Neutrophil (primary cell): ENCODE data around the gene COL4A1.
"Not testable (repeated sequence)": the region's sequence is repeated elsewhere in the genome, so short reads cannot be mapped to it uniquely, and the experiment has no call there.

Experiments used
- H3K27ac ChIP-seq: fragments of 200-600 bp; sonication (generic); 2 replicates; pipeline ENCODE4 v1.5.1; 2016; ENCODE audit warnings: mild to moderate bottlenecking, moderate library complexity
- H3K27me3 ChIP-seq: fragments of 200-600 bp; sonication (generic); 2 replicates; pipeline ENCODE4 v1.6.0; 2016; ENCODE audit warnings: mild to moderate bottlenecking
- H3K36me3 ChIP-seq: fragments of 200-600 bp; sonication (generic); 2 replicates; pipeline ENCODE4 v1.5.1; 2017
- H3K4me1 ChIP-seq, 2 experiments: fragments of 200-600 bp in 1 of 2; sonication (generic) in 1 of 2; 1 replicate in 1 of 2; 2 replicates in 1 of 2; pipeline versions ENCODE4 v1.5.1 to v1.6.1; 2013 to 2016; ENCODE audit warnings: low read depth in 1 of 2, low read length in 1 of 2, mild to moderate bottlenecking in 1 of 2, moderate library complexity in 1 of 2; ENCODE audit not compliant: control insufficient read depth in 1 of 2, insufficient read depth in 1 of 2
- H3K4me3 ChIP-seq, 2 experiments: fragments of 200-600 bp in 1 of 2; sonication (generic) in 1 of 2; 1 replicate in 1 of 2; 2 replicates in 1 of 2; pipeline ENCODE4 v1.5.1; 2013 to 2016; ENCODE audit warnings: low read depth in 1 of 2, low read length in 1 of 2, mild to moderate bottlenecking in 1 of 2, moderate library complexity in 1 of 2
- H3K9me3 ChIP-seq: fragments of 200-600 bp; sonication (generic); 2 replicates; pipeline ENCODE4 v1.5.1; 2016
- TF ChIP-seq, protein P1 (sequence below): fragments of 200-600 bp; sonication (generic); IDR thresholded peaks from 2 replicates; pipeline ENCODE4 v1.5.1; 2016; ENCODE audit warnings: antibody characterized with exemption

The COL4A1 gene

DNA sequence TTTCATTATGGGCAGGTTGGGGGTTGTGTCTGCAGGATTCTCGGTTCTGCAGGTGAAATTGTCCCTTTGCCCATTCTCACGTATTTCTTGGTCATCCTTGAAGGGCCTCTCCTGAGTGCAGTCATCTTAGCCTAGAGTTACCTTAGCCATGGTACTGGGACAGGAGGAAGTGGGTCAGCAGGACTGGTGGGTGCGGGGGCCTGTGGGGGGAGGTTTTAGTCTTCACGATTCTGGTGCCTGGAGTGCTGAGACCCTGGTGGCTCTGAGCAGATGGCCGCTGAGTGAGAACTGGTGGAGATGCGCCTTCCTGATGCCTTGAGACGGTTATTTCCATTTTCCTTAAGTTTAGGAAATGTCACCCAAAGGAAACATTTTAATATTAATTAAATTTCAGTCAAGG is 12.0 kb upstream of the COL4A1 start:
- H3K4me1 ChIP-seq, result no peaks in the 10 kb centered on the region
- no peaks in the 10 kb centered on the region for H3K36me3 ChIP-seq
- no peak overlapping the region for H3K27ac ChIP-seq
- H3K4me3 ChIP-seq, result no peak overlapping the region
- peaks cover 68% of the 10 kb centered on the region for H3K27me3 ChIP-seq
- TF ChIP-seq, protein P1, sequence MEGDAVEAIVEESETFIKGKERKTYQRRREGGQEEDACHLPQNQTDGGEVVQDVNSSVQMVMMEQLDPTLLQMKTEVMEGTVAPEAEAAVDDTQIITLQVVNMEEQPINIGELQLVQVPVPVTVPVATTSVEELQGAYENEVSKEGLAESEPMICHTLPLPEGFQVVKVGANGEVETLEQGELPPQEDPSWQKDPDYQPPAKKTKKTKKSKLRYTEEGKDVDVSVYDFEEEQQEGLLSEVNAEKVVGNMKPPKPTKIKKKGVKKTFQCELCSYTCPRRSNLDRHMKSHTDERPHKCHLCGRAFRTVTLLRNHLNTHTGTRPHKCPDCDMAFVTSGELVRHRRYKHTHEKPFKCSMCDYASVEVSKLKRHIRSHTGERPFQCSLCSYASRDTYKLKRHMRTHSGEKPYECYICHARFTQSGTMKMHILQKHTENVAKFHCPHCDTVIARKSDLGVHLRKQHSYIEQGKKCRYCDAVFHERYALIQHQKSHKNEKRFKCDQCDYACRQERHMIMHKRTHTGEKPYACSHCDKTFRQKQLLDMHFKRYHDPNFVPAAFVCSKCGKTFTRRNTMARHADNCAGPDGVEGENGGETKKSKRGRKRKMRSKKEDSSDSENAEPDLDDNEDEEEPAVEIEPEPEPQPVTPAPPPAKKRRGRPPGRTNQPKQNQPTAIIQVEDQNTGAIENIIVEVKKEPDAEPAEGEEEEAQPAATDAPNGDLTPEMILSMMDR, result no peak
- no peaks in the 10 kb centered on the region for H3K9me3 ChIP-seq

DNA sequence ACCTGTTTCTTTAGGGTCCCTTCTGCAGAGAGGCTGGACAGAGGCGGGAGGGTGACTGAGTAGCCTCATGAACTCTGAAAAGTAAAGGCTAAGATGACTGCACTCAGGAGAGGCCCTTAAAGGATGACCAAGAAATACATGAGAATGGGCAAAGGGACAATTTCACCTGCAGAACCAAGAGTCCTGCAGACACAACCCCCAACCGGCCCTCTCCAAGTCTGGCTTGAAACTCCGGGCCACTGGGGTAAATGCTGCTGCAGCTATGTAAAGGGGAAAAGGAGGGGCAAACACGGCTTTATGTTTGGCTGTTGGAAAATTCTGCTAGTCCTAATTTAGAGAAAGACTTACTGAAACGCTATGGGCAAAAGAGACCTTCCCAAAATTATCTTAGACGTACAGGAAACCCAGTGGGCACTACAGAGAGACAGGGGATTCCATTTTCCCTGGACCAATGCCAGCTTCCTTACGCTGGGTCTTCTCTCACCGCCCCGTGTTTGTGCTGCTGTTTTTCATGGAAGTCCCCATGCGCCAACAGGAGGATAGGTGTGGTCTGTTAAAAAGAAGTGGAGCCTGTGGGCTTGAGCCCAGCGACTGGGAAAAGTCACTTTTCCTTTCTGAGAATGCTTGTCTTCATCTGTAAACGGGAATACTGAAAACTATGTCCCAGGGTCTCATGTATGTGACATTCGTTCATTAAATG is 10.7 kb upstream of the COL4A1 start:
- Histone ChIP-seq H3K27ac (no peak overlapping the region), H3K9me3 (no peaks in the 10 kb centered on the region), H3K4me3 (no peak overlapping the region), H3K27me3 (peaks cover 66% of the 10 kb centered on the region), H3K4me1 (no peaks in the 10 kb centered on the region), H3K36me3 (no peaks in the 10 kb centered on the region)
- TF ChIP-seq, protein P1, result no peak

DNA sequence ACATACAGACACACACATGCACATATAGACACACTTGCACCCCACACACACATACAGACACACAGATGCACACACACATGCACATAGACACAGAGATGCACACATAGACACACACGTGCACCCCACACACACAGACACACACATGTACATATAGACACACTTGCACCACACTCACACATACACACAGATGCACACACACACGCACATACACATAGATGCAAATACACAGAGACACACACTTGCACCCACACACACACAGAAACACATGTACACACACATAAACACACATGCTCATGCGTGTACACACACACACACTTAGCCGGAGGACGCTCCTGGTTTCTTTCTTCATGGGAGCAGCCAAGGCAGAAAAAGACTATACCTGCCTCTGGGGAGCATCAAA is 10.1 kb upstream of the COL4A1 start:
- H3K27me3 ChIP-seq, result peaks cover 67% of the 10 kb centered on the region
- TF ChIP-seq, protein P1, result no peak
- H3K4me3 ChIP-seq, result no peak overlapping the region
- H3K36me3 ChIP-seq, result no peaks in the 10 kb centered on the region
- no peaks in the 10 kb centered on the region for H3K9me3 ChIP-seq
- H3K27ac ChIP-seq, result no peak overlapping the region
- no peaks in the 10 kb centered on the region for H3K4me1 ChIP-seq

DNA sequence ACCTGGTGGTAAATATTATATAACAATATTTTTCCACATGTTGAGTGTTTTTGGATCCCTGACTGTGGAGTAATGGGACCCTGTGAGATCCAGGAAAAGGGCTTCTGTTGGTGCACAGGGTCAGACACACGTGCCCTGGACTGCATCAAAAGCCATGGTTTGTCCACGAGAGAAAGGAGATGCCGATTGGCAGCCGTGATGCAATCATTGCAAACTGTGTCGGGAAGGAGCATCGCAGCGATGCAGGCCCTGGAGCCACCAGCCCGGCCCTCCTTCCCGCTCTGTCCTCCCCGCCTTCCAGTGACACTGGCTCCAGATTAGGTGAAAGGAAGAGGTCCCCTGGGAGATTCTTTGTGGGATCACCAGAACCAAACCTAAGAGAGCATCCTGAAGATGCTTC is 9.2 kb upstream of the COL4A1 start:
- Histone ChIP-seq H3K4me1 (no peaks in the 10 kb centered on the region), H3K4me3 (no peak overlapping the region), H3K27me3 (peaks cover 72% of the 10 kb centered on the region), H3K36me3 (no peaks in the 10 kb centered on the region), H3K9me3 (no peaks in the 10 kb centered on the region), H3K27ac (no peak overlapping the region)
- TF ChIP-seq, protein P1, result no peak

DNA sequence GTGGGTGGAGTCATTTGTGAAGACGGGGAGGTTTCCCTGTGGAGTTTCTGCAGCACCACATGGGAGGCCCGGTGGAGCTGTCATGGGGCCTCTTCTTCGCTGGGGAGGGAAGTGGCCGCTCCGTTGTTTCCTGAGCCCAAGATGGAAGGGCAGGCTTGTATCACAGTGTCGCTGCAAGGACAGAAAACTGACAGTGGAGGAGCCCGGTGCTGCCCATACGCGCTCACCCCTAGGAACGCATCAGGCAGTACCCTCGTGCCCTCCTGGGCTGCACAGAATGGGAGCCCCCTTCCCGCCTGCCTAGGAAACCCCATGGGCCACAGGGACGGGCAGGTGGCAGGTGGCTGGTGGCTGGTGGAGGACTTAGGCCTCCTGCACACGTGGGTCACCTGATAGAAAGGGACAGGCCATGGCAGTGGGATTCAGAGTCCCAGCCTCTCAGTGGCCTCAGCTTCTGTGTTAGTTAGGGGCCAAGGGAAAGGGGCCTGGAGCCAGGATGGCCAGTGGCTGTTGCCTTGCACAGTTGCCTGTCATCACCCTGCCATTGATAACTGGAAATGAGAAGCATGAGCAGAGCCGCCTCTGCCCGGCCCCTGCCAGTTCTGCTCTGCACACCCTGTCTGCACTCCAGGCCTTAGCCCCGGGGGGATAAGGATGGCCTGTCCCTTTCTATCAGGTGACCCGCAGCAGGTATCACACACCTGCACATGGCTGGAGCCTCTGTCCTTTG is 7.7 kb upstream of the COL4A1 start:
- Histone ChIP-seq H3K4me3 (no peak overlapping the region), H3K27me3 (peaks cover 72% of the 10 kb centered on the region), H3K36me3 (no peaks in the 10 kb centered on the region), H3K27ac (no peak overlapping the region), H3K9me3 (no peaks in the 10 kb centered on the region), H3K4me1 (no peaks in the 10 kb centered on the region)
- TF ChIP-seq, protein P1, result no peak

DNA sequence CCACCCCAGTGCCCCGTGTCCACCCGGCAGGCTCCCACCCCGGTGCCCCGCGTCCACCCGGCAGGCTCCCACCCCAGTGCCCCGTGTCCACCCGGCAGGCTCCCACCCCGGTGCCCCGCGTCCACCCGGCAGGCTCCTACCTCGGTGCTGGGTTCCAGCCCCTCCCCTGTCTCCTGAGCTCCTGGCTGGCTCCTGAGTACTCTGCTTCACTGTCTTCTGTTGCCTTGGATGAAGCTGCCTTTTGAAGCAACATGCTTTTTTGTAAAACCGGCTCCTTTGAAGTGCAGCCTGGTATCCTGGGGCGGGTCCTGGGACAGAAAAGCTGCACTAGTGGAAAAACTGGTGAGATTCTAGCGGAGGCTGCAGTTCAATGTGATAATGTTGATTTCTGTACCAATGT is 6.8 kb upstream of the COL4A1 start:
- not testable (repeated sequence) for H3K4me3 ChIP-seq, H3K4me1 ChIP-seq, H3K27ac ChIP-seq, H3K9me3 ChIP-seq, H3K36me3 ChIP-seq
- H3K27me3 ChIP-seq, result peaks cover 72% of the 10 kb centered on the region

DNA sequence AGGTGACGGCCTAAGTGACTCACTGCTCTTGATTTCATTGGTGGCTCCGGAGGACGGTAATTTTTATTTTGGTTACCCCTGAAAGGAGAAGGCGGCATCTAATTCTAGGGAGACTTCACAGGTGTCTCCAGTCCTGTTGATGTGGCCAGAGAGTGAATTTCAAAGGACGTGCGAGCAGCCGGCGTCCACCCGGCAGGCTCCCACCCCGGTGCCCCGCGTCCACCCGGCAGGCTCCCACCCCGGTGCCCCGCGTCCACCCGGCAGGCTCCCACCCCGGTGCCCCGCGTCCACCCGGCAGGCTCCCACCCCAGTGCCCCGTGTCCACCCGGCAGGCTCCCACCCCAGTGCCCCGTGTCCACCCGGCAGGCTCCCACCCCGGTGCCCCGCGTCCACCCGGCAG is 6.3 kb upstream of the COL4A1 start:
- not testable (repeated sequence) for H3K27ac ChIP-seq, H3K4me1 ChIP-seq, H3K36me3 ChIP-seq, H3K9me3 ChIP-seq, H3K4me3 ChIP-seq
- H3K27me3 ChIP-seq, result peaks cover 72% of the 10 kb centered on the region
